ENCODE measurements around the gene FBXW8. TPM values are rescaled to one million over a fixed set of nuclear protein-coding genes. Genes with fewer than 3 reads are reported as not detected.
A peak's percentile ranks its signal among the peaks of the same experiment; 100 is the strongest.

FBXW8 gene, protein sequence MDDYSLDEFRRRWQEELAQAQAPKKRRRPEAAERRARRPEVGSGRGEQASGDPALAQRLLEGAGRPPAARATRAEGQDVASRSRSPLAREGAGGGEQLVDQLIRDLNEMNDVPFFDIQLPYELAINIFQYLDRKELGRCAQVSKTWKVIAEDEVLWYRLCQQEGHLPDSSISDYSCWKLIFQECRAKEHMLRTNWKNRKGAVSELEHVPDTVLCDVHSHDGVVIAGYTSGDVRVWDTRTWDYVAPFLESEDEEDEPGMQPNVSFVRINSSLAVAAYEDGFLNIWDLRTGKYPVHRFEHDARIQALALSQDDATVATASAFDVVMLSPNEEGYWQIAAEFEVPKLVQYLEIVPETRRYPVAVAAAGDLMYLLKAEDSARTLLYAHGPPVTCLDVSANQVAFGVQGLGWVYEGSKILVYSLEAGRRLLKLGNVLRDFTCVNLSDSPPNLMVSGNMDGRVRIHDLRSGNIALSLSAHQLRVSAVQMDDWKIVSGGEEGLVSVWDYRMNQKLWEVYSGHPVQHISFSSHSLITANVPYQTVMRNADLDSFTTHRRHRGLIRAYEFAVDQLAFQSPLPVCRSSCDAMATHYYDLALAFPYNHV
- polyA plus RNA-seq (2012; ENCODE audit: insufficient read length, low read depth) = 18.0 TPM

DNA sequence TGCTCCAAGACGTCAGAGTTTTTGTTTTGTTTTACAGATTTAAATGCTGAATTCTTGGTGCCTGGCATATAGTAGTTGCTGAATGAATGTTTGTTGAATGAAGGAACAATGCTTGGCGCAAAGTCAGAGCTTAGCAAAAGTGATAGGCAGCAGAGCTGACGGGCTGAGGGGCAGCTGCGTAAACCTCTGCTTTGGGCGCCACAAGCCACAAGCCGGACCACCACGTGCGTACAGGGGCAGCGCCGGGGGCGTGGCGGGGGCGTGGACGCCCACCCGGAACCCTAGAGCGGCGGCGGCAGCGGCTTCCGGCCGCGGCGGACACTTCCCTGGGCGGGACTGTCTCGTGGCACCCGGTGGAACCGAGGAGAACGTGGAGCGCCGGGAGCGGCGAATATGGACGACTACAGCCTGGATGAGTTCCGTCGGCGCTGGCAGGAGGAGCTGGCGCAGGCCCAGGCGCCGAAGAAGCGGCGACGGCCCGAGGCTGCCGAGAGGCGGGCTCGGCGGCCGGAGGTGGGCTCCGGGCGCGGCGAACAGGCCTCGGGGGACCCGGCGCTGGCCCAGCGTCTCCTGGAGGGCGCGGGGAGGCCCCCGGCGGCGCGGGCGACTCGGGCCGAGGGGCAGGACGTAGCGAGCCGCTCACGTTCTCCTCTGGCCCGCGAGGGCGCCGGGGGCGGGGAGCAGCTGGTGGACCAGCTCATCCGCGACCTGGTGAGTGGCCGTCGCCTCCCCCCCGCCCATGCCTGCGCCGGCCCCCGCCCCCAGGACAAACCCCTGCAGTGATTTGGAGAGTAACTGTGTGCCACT is at the start of gene FBXW8:
FBXW8 (plus strand) TSS at position 306 of the 807 bp plus-strand sequence; CDS start at position 394, 88 bp downstream.
- TF ChIP-seq POLR2AphosphoS5 (IDR thresholded peaks at IDR 0.05; ENCODE audit: low read depth, low read length) (no peak; the same call in none of the 2 replicates), FOXP2 (optimal IDR thresholded peaks at IDR 0.05; ENCODE audit: borderline replicate concordance, extremely low read depth, extremely low read length, insufficient read depth) (peak; percentile 90), SIN3A (IDR thresholded peaks at IDR 0.05; ENCODE audit: borderline replicate concordance, insufficient read depth, low read length) (peak; percentile 100), TAF1 (IDR thresholded peaks at IDR 0.05; ENCODE audit: borderline replicate concordance, insufficient read depth, low read length) (peak; percentile 85)
- TF ChIP-seq, protein P1, sequence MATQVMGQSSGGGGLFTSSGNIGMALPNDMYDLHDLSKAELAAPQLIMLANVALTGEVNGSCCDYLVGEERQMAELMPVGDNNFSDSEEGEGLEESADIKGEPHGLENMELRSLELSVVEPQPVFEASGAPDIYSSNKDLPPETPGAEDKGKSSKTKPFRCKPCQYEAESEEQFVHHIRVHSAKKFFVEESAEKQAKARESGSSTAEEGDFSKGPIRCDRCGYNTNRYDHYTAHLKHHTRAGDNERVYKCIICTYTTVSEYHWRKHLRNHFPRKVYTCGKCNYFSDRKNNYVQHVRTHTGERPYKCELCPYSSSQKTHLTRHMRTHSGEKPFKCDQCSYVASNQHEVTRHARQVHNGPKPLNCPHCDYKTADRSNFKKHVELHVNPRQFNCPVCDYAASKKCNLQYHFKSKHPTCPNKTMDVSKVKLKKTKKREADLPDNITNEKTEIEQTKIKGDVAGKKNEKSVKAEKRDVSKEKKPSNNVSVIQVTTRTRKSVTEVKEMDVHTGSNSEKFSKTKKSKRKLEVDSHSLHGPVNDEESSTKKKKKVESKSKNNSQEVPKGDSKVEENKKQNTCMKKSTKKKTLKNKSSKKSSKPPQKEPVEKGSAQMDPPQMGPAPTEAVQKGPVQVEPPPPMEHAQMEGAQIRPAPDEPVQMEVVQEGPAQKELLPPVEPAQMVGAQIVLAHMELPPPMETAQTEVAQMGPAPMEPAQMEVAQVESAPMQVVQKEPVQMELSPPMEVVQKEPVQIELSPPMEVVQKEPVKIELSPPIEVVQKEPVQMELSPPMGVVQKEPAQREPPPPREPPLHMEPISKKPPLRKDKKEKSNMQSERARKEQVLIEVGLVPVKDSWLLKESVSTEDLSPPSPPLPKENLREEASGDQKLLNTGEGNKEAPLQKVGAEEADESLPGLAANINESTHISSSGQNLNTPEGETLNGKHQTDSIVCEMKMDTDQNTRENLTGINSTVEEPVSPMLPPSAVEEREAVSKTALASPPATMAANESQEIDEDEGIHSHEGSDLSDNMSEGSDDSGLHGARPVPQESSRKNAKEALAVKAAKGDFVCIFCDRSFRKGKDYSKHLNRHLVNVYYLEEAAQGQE (IDR thresholded peaks at IDR 0.05; ENCODE audit: insufficient read depth in 1 of 2, low read depth in 2 of 2, low read length in 2 of 2) = peak; percentile 5 to 36; a peak in 1 of 4 replicates

DNA sequence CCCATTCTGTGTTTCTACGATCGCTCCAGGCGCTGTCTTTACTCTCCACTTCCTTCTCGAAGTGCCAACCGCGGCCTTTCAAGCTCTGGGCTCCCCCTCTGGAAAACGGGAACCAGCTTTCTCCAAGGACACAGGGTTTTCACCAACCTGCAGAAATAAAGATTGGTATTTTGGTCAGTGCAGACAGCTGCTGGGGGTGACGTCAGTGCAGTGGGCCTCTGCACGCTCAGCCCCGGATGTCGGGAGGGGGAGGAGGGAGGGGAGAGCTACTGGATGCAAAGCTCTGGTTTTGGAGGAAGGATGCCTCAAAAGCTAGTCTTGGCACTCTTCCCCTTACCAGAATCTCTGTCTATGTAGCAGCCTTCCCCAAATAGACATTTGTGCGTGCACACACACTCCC is 49.4 kb upstream of the FBXW8 start:
- TF ChIP-seq POLR2AphosphoS5 (IDR thresholded peaks at IDR 0.05; ENCODE audit: low read depth, low read length) (no peak), FOXP2 (optimal IDR thresholded peaks at IDR 0.05; ENCODE audit: borderline replicate concordance, extremely low read depth, extremely low read length, insufficient read depth) (peak; percentile 36), SIN3A (IDR thresholded peaks at IDR 0.05; ENCODE audit: borderline replicate concordance, insufficient read depth, low read length) (no peak), TAF1 (IDR thresholded peaks at IDR 0.05; ENCODE audit: borderline replicate concordance, insufficient read depth, low read length) (no peak)
- TF ChIP-seq, protein P1 (IDR thresholded peaks at IDR 0.05; ENCODE audit: insufficient read depth in 1 of 2, low read depth in 2 of 2, low read length in 2 of 2) = 0 out of 4 replicates have a peak, but pooled peaks of 1 of the 2 experiments have one; percentile 17

DNA sequence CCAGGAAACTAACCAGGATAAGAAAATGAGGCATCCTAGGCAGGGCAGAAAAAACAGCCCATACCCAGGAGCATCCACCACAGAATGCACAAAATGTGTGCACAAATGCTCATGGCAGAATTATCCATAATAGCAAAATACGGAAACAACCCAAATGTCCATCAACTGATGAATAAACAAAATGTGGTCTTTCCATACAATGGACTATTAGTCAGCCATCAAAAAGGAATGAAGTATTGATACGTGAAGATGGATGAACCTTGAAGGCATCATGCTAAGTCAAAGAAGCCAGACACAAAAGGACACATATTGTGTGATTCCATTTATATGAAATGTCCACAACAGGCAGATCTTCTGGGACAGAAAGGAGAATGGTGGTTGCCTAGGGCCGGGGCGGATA is 48.6 kb upstream of the FBXW8 start:
- TF ChIP-seq POLR2AphosphoS5 (IDR thresholded peaks at IDR 0.05; ENCODE audit: low read depth, low read length) (no peak), SIN3A (IDR thresholded peaks at IDR 0.05; ENCODE audit: borderline replicate concordance, insufficient read depth, low read length) (no peak), FOXP2 (optimal IDR thresholded peaks at IDR 0.05; ENCODE audit: borderline replicate concordance, extremely low read depth, extremely low read length, insufficient read depth) (no peak)
- TF ChIP-seq, protein P1 (IDR thresholded peaks at IDR 0.05; ENCODE audit: insufficient read depth in 1 of 2, low read depth in 2 of 2, low read length in 2 of 2) = no peak

DNA sequence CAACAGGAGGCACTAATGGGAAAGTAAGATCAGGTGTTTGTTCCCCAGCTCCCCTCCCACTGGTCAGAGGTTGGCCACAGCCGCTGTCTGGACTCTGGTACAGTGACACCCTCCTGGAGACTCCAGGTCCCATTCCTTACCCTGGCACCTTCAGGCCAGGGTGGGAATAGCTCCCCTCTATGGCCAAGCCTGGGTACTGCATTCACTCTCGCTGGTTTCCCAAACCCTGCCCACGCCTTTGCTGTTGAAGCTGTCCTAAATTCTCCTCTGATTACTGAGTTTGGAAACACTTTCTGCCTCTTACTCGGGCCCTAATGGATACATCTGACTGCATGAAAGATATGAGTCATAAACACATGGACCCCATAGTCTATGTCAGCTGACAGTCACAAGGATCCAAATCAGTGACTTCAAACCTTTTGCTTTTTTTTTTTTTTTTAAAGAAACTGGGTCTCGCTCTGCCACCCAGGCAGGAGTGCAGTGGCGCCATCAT is 47.4 kb upstream of the FBXW8 start:
- TF ChIP-seq POLR2AphosphoS5 (IDR thresholded peaks at IDR 0.05; ENCODE audit: low read depth, low read length) (no peak), FOXP2 (optimal IDR thresholded peaks at IDR 0.05; ENCODE audit: borderline replicate concordance, extremely low read depth, extremely low read length, insufficient read depth) (no peak), TAF1 (IDR thresholded peaks at IDR 0.05; ENCODE audit: borderline replicate concordance, insufficient read depth, low read length) (no peak)
- TF ChIP-seq, protein P1 (IDR thresholded peaks at IDR 0.05; ENCODE audit: insufficient read depth in 1 of 2, low read depth in 2 of 2, low read length in 2 of 2) = no peak
